ENCODE measurements around the gene IRF7.

The IRF7 gene

GRCh38 chr11:616320-617198 is 809 bp upstream of the IRF7 start:
- no peak for TF ChIP-seq MAX (IDR thresholded peaks at IDR 0.05; ENCODE audit: low read depth, low read length)
- no peak for TF ChIP-seq POLR2A (IDR thresholded peaks at IDR 0.05; ENCODE audit: extremely low read depth, insufficient read length)
- no peak for TF ChIP-seq MYC (IDR thresholded peaks at IDR 0.05; ENCODE audit: low read depth, low read length)
- TF ChIP-seq CTCF (IDR thresholded peaks at IDR 0.05; ENCODE audit: low read depth, low read length): no peak
- no peak for DNase-seq (ENCODE audit: low read depth)
- peak overlapping the region; percentile 25 for H3K4me3 ChIP-seq (ENCODE audit: low read depth, low read length)

- DNase-seq (ENCODE audit: low read depth): no peak
- peak overlapping the region; percentile 60 for H3K4me3 ChIP-seq (ENCODE audit: low read depth, low read length)
- TF ChIP-seq POLR2A (IDR thresholded peaks at IDR 0.05; ENCODE audit: extremely low read depth, insufficient read length) (no peak), MYC (IDR thresholded peaks at IDR 0.05; ENCODE audit: low read depth, low read length) (no peak), CTCF (IDR thresholded peaks at IDR 0.05; ENCODE audit: low read depth, low read length) (no peak), MAX (IDR thresholded peaks at IDR 0.05; ENCODE audit: low read depth, low read length) (no peak)
Measured at GRCh38 chr11:614623-615503, 887 bp downstream of the IRF7 start.

GRCh38 chr11:614021-614622 is 1.6 kb downstream of the IRF7 start:
- DNase-seq (ENCODE audit: low read depth): no peak
- TF ChIP-seq MAX (IDR thresholded peaks at IDR 0.05; ENCODE audit: low read depth, low read length) (no peak), MYC (IDR thresholded peaks at IDR 0.05; ENCODE audit: low read depth, low read length) (no peak), CTCF (IDR thresholded peaks at IDR 0.05; ENCODE audit: low read depth, low read length) (no peak), POLR2A (IDR thresholded peaks at IDR 0.05; ENCODE audit: extremely low read depth, insufficient read length) (no peak)
- H3K4me3 ChIP-seq (ENCODE audit: low read depth, low read length): no peak overlapping the region

GRCh38 chr11:613369-613968 is 2.3 kb downstream of the IRF7 start:
- H3K4me3 ChIP-seq (ENCODE audit: low read depth, low read length): no peak overlapping the region
- DNase-seq (ENCODE audit: low read depth): peak; percentile 70
- TF ChIP-seq CTCF (IDR thresholded peaks at IDR 0.05; ENCODE audit: low read depth, low read length) (no peak), POLR2A (IDR thresholded peaks at IDR 0.05; ENCODE audit: extremely low read depth, insufficient read length) (no peak), MAX (IDR thresholded peaks at IDR 0.05; ENCODE audit: low read depth, low read length) (no peak), MYC (IDR thresholded peaks at IDR 0.05; ENCODE audit: low read depth, low read length) (no peak)

- TF ChIP-seq MYC (IDR thresholded peaks at IDR 0.05; ENCODE audit: low read depth, low read length): no peak
- TF ChIP-seq CTCF (IDR thresholded peaks at IDR 0.05; ENCODE audit: low read depth, low read length): no peak
- TF ChIP-seq POLR2A (IDR thresholded peaks at IDR 0.05; ENCODE audit: extremely low read depth, insufficient read length): no peak
- no peak for TF ChIP-seq MAX (IDR thresholded peaks at IDR 0.05; ENCODE audit: low read depth, low read length)
- no peak for DNase-seq (ENCODE audit: low read depth)
- no peak overlapping the region for H3K4me3 ChIP-seq (ENCODE audit: low read depth, low read length)
Measured at GRCh38 chr11:612961-613300, 2.8 kb downstream of the IRF7 start.
